Measurements from ENCODE around the gene COQ8A.

DNA sequence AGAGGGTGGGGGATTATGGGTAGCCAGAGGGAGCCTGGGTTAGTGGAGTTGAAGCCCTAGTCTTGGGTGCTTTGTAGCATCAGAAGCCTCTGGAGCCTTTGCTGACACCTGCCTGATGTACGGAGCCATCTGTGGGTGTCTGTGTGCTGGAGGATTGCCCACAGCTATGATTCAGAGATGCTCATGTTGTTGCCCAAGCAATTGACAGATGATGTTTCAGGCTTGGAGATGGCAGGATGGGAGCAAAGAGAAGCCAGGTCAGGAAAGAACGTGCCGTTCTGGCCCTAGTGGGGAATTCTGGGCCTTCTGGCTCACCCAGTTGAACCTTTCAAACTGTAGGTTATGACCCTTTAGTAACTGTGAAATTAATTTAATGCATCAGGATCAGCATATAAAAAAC, 27.6 kb downstream of the COQ8A start:
- TF ChIP-seq POLR2AphosphoS5 (IDR thresholded peaks at IDR 0.05) (peak in 2 of 3 donors; percentile 13 to 67), CTCF (IDR thresholded peaks at IDR 0.05) (no peak), POLR2A (IDR thresholded peaks at IDR 0.05) (no peak), EP300 (IDR thresholded peaks at IDR 0.05) (no peak)

Measured in stomach (tissue), 4 donors.